Keratinocyte (primary cell): Measurements from ENCODE around the gene MGLL.

Source experiments
- EZH2 ChIP-seq: IDR thresholded peaks from one replicate; pipeline ENCODE4 v1.6.1; 2012; ENCODE audit warnings: inconsistent platforms, mild to moderate bottlenecking, low read length, moderate library complexity
- TF ChIP-seq, protein P1 (sequence below), 3 experiments: IDR thresholded peaks in 1 of 3; conservative IDR thresholded peaks in 1 of 3; optimal IDR thresholded peaks in 1 of 3; 2 replicates in 2 of 3; 3 replicates in 1 of 3; pipeline versions ENCODE3 to v1.5.1; 2011; ENCODE audit warnings: low read length in 3 of 3, mild to moderate bottlenecking in 3 of 3, moderate library complexity in 2 of 3, control low read depth in 1 of 3, inconsistent platforms in 1 of 3; ENCODE audit not compliant: insufficient read depth in 2 of 3; ENCODE audit errors: extremely low read depth in 1 of 3

GRCh38 chr3:127678611-127679533, 143.4 kb downstream of the MGLL start:
- TF ChIP-seq, protein P1, sequence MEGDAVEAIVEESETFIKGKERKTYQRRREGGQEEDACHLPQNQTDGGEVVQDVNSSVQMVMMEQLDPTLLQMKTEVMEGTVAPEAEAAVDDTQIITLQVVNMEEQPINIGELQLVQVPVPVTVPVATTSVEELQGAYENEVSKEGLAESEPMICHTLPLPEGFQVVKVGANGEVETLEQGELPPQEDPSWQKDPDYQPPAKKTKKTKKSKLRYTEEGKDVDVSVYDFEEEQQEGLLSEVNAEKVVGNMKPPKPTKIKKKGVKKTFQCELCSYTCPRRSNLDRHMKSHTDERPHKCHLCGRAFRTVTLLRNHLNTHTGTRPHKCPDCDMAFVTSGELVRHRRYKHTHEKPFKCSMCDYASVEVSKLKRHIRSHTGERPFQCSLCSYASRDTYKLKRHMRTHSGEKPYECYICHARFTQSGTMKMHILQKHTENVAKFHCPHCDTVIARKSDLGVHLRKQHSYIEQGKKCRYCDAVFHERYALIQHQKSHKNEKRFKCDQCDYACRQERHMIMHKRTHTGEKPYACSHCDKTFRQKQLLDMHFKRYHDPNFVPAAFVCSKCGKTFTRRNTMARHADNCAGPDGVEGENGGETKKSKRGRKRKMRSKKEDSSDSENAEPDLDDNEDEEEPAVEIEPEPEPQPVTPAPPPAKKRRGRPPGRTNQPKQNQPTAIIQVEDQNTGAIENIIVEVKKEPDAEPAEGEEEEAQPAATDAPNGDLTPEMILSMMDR (optimal IDR thresholded peaks at IDR 0.05 in 1 of 3, IDR thresholded peaks at IDR 0.05 in 1 of 3, conservative IDR thresholded peaks at IDR 0.05 in 1 of 3; ENCODE audit: extremely low read depth in 1 of 3, insufficient read depth in 2 of 3, low read length in 3 of 3) = no peak
- TF ChIP-seq EZH2 = no peak
